ENCODE measurements around the gene GASK1A. TPM values are rescaled to one million over a fixed set of nuclear protein-coding genes. Genes with fewer than 3 reads are reported as not detected.

The GASK1A gene
- total RNA-seq, 1 experiment from 2014 or later: not detected

GRCh38 chr3:43028678-43029490 is 49.8 kb downstream of the GASK1A start:
- CTCF ChIA-PET: no interaction called here

GRCh38 chr3:43030162-43030935 is 51.2 kb downstream of the GASK1A start:
- Histone ChIP-seq H3K9me2 (ENCODE audit: insufficient read depth) (no peaks in the 10 kb centered on the region), H3K27me3 (ENCODE audit: insufficient read depth, low read depth) (no peaks in the 10 kb centered on the region), H3K9me3 (ENCODE audit: insufficient read depth, low read depth) (no peaks in the 10 kb centered on the region), H3K4me1 (replicated peaks; ENCODE audit: insufficient read depth) (peaks cover 36% of the 10 kb centered on the region), H4K20me1 (ENCODE audit: insufficient read depth) (no peaks in the 10 kb centered on the region), H3K36me3 (ENCODE audit: low read depth) (no peaks in the 10 kb centered on the region), H3K79me2 (ENCODE audit: low read depth) (no peaks in the 10 kb centered on the region), H3K4me3 (no peak overlapping the region), H3K27ac (no peak overlapping the region), H3K4me2 (no peak overlapping the region), H2AFZ (no peak overlapping the region), H3F3A (ENCODE audit: insufficient read depth, low read depth) (peaks cover 1% of the 10 kb centered on the region; the same call in 1 of the 2 replicates)
- intact Hi-C loops (cut with micrococcal nuclease; ENCODE audit: unreplicated experiment): no loop called here
- ChIA-PET POLR2A (ENCODE audit: unreplicated experiment) (no interaction called here), CTCF (interaction anchor here (0.5 kb wide), 1 partner anchor 67 kb away, joined by 3 read pairs; no protein-coding TSS in a partner anchor)
- BruUV-seq (replicated peaks): no TSS peak
- TF ChIP-seq EZH2 (IDR thresholded peaks at IDR 0.05; ENCODE audit: low read depth): no peak
- no peak for DNase-seq

More at GRCh38 chr3:43028678-43029490, 49.8 kb downstream of the GASK1A start:
- POLR2A ChIA-PET (ENCODE audit: unreplicated experiment): no interaction called here
- H3F3A ChIP-seq (ENCODE audit: insufficient read depth, low read depth): peaks cover 4% of the 10 kb centered on the region; the same call in 1 of the 2 replicates
- H3K4me1 ChIP-seq (replicated peaks; ENCODE audit: insufficient read depth): peaks cover 45% of the 10 kb centered on the region
- TF ChIP-seq EZH2 (IDR thresholded peaks at IDR 0.05; ENCODE audit: low read depth): no peak
- no peak for TF ChIP-seq CTCF (conservative IDR thresholded peaks at IDR 0.05)
- no peaks in the 10 kb centered on the region for H4K20me1 ChIP-seq (ENCODE audit: insufficient read depth)
- H2AFZ ChIP-seq: no peak overlapping the region
- H3K27ac ChIP-seq: peak overlapping the region; percentile 44; the same call in 1 of the 2 replicates
- peak; percentile 24 to 64 for DNase-seq
- intact Hi-C loops (cut with micrococcal nuclease; ENCODE audit: unreplicated experiment): no loop called here
- H3K4me2 ChIP-seq: peak overlapping the region; percentile 53
- H3K27me3 ChIP-seq (ENCODE audit: insufficient read depth, low read depth): no peaks in the 10 kb centered on the region
- H3K36me3 ChIP-seq (ENCODE audit: low read depth): no peaks in the 10 kb centered on the region
- H3K79me2 ChIP-seq (ENCODE audit: low read depth): no peaks in the 10 kb centered on the region
- H3K9me2 ChIP-seq (ENCODE audit: insufficient read depth): no peaks in the 10 kb centered on the region
- no TSS peak for BruUV-seq (replicated peaks)
- H3K4me3 ChIP-seq: no peak overlapping the region
- H3K9me3 ChIP-seq (ENCODE audit: insufficient read depth, low read depth): no peaks in the 10 kb centered on the region

GRCh38 chr3:43031485-43031884 is 52.4 kb downstream of the GASK1A start:
- POLR2A ChIA-PET (ENCODE audit: unreplicated experiment): no interaction called here

More at GRCh38 chr3:43031485-43031884, 52.4 kb downstream of the GASK1A start:
- no TSS peak for BruUV-seq (replicated peaks)
- TF ChIP-seq CTCF (conservative IDR thresholded peaks at IDR 0.05) (no peak), EZH2 (IDR thresholded peaks at IDR 0.05; ENCODE audit: low read depth) (no peak)
- H3K4me1 ChIP-seq (replicated peaks; ENCODE audit: insufficient read depth): peaks cover 25% of the 10 kb centered on the region
- H3K79me2 ChIP-seq (ENCODE audit: low read depth): no peaks in the 10 kb centered on the region
- no peak overlapping the region for H3K27ac ChIP-seq
- CTCF ChIA-PET: no interaction called here
- no peaks in the 10 kb centered on the region for H4K20me1 ChIP-seq (ENCODE audit: insufficient read depth)
- no peak for DNase-seq
- H3F3A ChIP-seq (ENCODE audit: insufficient read depth, low read depth): no peaks in the 10 kb centered on the region
- no peaks in the 10 kb centered on the region for H3K27me3 ChIP-seq (ENCODE audit: insufficient read depth, low read depth)
- H3K4me2 ChIP-seq: no peak overlapping the region
- no peak overlapping the region for H2AFZ ChIP-seq
- H3K9me3 ChIP-seq (ENCODE audit: insufficient read depth, low read depth): no peaks in the 10 kb centered on the region
- no peaks in the 10 kb centered on the region for H3K36me3 ChIP-seq (ENCODE audit: low read depth)
- intact Hi-C loops (cut with micrococcal nuclease; ENCODE audit: unreplicated experiment): no loop called here
- no peak overlapping the region for H3K4me3 ChIP-seq
- H3K9me2 ChIP-seq (ENCODE audit: insufficient read depth): no peaks in the 10 kb centered on the region

Measured in PC-9 (cell line).